RPMI8226 (cell line): ENCODE measurements around the gene ZNF620.
"Not testable (repeated sequence)": the region's sequence is repeated elsewhere in the genome, so short reads cannot be mapped to it uniquely, and the experiment has no call there.

Experiments used
- DNase-seq: peaks from one replicate; pipeline ENCODE4 v3.0.0-alpha.2; 2015

ZNF620 gene

GRCh38 chr3:40504636-40505430 is 1.0 kb upstream of the ZNF620 start:
- no peak for DNase-seq

- no peak for DNase-seq
Observed at GRCh38 chr3:40511031-40511718, 5.3 kb downstream of the ZNF620 start.

- no peak for DNase-seq
Observed at GRCh38 chr3:40516201-40516600, 10.4 kb downstream of the ZNF620 start.

GRCh38 chr3:40518067-40518466 is 12.2 kb downstream of the ZNF620 start:
- no peak for DNase-seq

- no peak for DNase-seq
Observed at GRCh38 chr3:40518848-40519247, 13.0 kb downstream of the ZNF620 start.

GRCh38 chr3:40521254-40521653 is 15.4 kb downstream of the ZNF620 start:
- no peak for DNase-seq

GRCh38 chr3:40523781-40524180 is 17.9 kb downstream of the ZNF620 start:
- DNase-seq, result no peak

- DNase-seq, result no peak
Observed at GRCh38 chr3:40524222-40524567, 18.4 kb downstream of the ZNF620 start.

- peak; percentile 89 for DNase-seq
Observed at GRCh38 chr3:40524568-40525285, 18.9 kb downstream of the ZNF620 start, which contains the start of gene ZNF621. Gene ZNF621 (plus strand): TSS chr3:40524960. CDS start chr3:40525841, 881 bp downstream.

GRCh38 chr3:40528426-40528825 is 22.6 kb downstream of the ZNF620 start:
- no peak for DNase-seq

- no peak for DNase-seq
Observed at GRCh38 chr3:40532252-40532651, 26.4 kb downstream of the ZNF620 start.

GRCh38 chr3:40534283-40534682 is 28.4 kb downstream of the ZNF620 start:
- no peak for DNase-seq

- no peak for DNase-seq
Observed at GRCh38 chr3:40546816-40547215, 41.0 kb downstream of the ZNF620 start.

- DNase-seq, result no peak
Observed at GRCh38 chr3:40550167-40550566, 44.3 kb downstream of the ZNF620 start.

GRCh38 chr3:40557575-40558161 is 51.8 kb downstream of the ZNF620 start:
- no peak for DNase-seq

- DNase-seq, result not testable (repeated sequence)
Observed at GRCh38 chr3:40562482-40562881, 56.6 kb downstream of the ZNF620 start.

- not testable (repeated sequence) for DNase-seq
Observed at GRCh38 chr3:40565629-40566028, 59.8 kb downstream of the ZNF620 start.

- DNase-seq, result no peak
Observed at GRCh38 chr3:40566694-40567093, 60.9 kb downstream of the ZNF620 start.
